Transverse colon (tissue), 4 donors: Measurements from ENCODE around the gene SLC17A8. TPM values are rescaled to one million over a fixed set of nuclear protein-coding genes. Genes with fewer than 3 reads are reported as not detected.
A peak's percentile ranks its signal among the peaks of the same experiment; 100 is the strongest.

ENCODE experiments used
- DNase-seq: peaks from one replicate; pipeline ENCODE4 v3.0.0-alpha.2; 2019
- H3K27ac ChIP-seq, 4 donors: fragments of 200-600 bp; sonication (generic); 2 replicates each; pipeline ENCODE4 v1.5.1; 2016 to 2018; ENCODE audit warnings: inconsistent platforms in 4 of 4
- H3K27me3 ChIP-seq: fragments of 200-600 bp; sonication (generic); 2 replicates; pipeline ENCODE4 v1.5.1; 2017; ENCODE audit warnings: inconsistent platforms
- H3K36me3 ChIP-seq, 4 donors: fragments of 200-600 bp; sonication (generic); 2 replicates each; pipeline ENCODE4 v1.5.1; 2017 to 2019; ENCODE audit warnings: inconsistent platforms in 4 of 4
- H3K4me1 ChIP-seq, 4 donors: fragments of 200-600 bp; sonication (generic); 2 replicates each; pipeline ENCODE4 v1.5.1; 2017 to 2020; ENCODE audit warnings: inconsistent platforms in 4 of 4
- H3K4me3 ChIP-seq, 4 donors: fragments of 200-600 bp; sonication (generic); 1 replicate in 1 of 4; 2 replicates in 3 of 4; pipeline versions ENCODE4 v1.5.1 to v1.6.1; 2017 to 2019; ENCODE audit warnings: inconsistent platforms in 4 of 4
- H3K9me3 ChIP-seq, 2 donors: fragments of 200-600 bp; sonication (generic); 2 replicates each; pipeline ENCODE4 v1.5.1; 2017 to 2019; ENCODE audit warnings: inconsistent platforms in 2 of 2
- EP300 ChIP-seq: sonication (generic); formaldehyde crosslinking; IDR thresholded peaks from one replicate; pipeline ENCODE4 v1.6.1; 2017; ENCODE audit warnings: antibody characterized with exemption, low read depth
- POLR2A ChIP-seq: fragments of 450-650 bp; IDR thresholded peaks from one replicate; pipeline ENCODE4 v1.6.1; 2016; ENCODE audit warnings: antibody characterized with exemption, mild to moderate bottlenecking, moderate library complexity
- POLR2AphosphoS5 ChIP-seq, 3 donors: sonication (generic); formaldehyde crosslinking; IDR thresholded peaks; one replicate each; pipeline ENCODE4 v1.6.1; 2016; ENCODE audit warnings: antibody characterized with exemption in 3 of 3
- WGBS, 2 donors: methylation state at CpG; one replicate each; pipeline ENCODE4 v1.1.5; 2018; ENCODE audit warnings: low coverage in 1 of 2; 5-methylcytosine and 5-hydroxymethylcytosine counted together
- in situ Hi-C, 4 donors: fragments of 200-750 bp; cut with MboI; loops; one replicate each; pipeline versions ENCODE4 v1.15.0 to v1.15.1; 2017; ENCODE audit warnings: low sequenced_read_pairs in 3 of 4, low pct_ligation_motif_present in 1 of 4, low pct_unique_long_range_greater_than_20kb in 1 of 4
- intact Hi-C: fragments of 100-400 bp; cut with DNase I; formaldehyde crosslinking; loops from one replicate; pipeline ENCODE4 v1.15.1; 2023; ENCODE audit warnings: low total_unique reads
- total RNA-seq, 4 donors: library from RNA; depleted of rRNA; stranded (reverse); fragments of >200 nt; gene quantifications; one replicate each; pipeline ENCODE4 v1.1.0, GENCODE V29; 2016
- TF ChIP-seq, protein P1 (sequence below), 5 experiments: fragments of 200-600 bp in 3 of 5; fragments of 450-650 bp in 2 of 5; sonication (generic) in 3 of 5; IDR thresholded peaks; 1 replicate in 2 of 5; 2 replicates in 3 of 5; pipeline ENCODE4 v1.5.1; 2016 to 2017; ENCODE audit warnings: antibody characterized with exemption in 5 of 5, inconsistent platforms in 3 of 5, mild to moderate bottlenecking in 2 of 5, moderate library complexity in 1 of 5

The SLC17A8 gene
- total RNA-seq, 4 donors from 2014 or later: 5.4 to 21.8 (median 7.5) TPM

DNA sequence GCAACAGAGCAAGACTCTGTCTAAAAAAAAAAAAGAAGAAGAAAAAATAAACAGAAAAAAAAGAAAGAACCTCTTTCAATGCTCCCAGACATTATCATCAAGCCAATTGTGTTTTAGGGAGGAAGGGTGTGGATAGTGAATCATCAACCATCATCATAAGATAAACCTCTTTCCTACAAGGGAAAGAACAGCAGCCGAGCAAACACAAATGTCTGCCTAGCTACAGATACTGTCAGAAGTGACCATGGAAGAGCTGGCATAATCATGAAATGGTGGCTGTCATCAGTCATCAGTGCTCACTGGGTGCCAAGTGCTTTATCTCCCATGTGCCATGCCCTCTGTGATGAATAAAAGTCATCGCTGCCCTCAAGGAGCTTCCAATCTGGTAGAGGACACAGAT is 46.6 kb downstream of the SLC17A8 start:
- Histone ChIP-seq H3K4me1 (peaks cover 0 to 38% (median 9%) of the 10 kb centered on the region in 4 donors), H3K9me3 (no peaks in the 10 kb centered on the region), H3K4me3 (no peak overlapping the region), H3K27ac (peak overlapping the region in 2 of 4 donors; percentile 32 to 38), H3K36me3 (no peaks in the 10 kb centered on the region), H3K27me3 (no peaks in the 10 kb centered on the region)
- intact Hi-C loops (no loop called here), in situ Hi-C loops (no loop called here)
- DNase-seq: no peak
- TF ChIP-seq EP300 (no peak), POLR2A (no peak), POLR2AphosphoS5 (IDR thresholded peaks at IDR 0.05) (no peak)
- TF ChIP-seq, protein P1, sequence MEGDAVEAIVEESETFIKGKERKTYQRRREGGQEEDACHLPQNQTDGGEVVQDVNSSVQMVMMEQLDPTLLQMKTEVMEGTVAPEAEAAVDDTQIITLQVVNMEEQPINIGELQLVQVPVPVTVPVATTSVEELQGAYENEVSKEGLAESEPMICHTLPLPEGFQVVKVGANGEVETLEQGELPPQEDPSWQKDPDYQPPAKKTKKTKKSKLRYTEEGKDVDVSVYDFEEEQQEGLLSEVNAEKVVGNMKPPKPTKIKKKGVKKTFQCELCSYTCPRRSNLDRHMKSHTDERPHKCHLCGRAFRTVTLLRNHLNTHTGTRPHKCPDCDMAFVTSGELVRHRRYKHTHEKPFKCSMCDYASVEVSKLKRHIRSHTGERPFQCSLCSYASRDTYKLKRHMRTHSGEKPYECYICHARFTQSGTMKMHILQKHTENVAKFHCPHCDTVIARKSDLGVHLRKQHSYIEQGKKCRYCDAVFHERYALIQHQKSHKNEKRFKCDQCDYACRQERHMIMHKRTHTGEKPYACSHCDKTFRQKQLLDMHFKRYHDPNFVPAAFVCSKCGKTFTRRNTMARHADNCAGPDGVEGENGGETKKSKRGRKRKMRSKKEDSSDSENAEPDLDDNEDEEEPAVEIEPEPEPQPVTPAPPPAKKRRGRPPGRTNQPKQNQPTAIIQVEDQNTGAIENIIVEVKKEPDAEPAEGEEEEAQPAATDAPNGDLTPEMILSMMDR (IDR thresholded peaks at IDR 0.05): no peak
- 65% methylated on average over 2 of the region's 2 CpGs; no CpG with 5 or more reads in 1 of the 2 donors for WGBS, 2 donors

DNA sequence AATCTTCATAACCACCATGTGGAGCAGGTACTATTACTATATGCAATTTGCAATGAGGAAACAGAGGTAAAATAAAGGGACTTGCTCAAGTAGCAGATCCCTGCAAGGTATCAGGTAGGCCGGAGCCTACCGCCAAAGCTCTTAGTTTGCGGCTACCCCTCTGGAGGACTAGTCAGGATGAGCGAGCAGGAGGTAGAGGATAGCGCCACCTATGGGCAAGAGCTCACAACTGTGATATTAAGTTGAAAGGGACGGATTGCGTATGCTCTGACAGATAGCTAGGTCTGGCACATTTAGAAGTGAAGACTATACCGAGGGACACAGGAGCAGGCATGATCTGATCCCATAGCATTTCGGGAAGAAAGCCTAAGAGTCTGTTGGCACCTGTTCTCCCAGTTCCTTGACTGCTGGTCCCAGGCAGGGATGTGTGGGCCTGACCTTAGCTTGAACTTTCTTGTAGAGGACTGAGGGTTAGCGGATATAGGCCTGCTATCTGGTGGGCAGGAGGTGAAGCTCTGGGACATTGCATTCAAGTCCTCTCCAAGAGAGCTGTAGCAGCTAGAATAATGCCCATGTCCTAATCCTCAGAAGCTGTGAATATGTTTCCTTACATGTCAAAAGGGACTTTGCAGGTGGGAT is 48.0 kb downstream of the SLC17A8 start:
- Histone ChIP-seq H3K4me3 (no peak overlapping the region), H3K27ac (no peak overlapping the region), H3K36me3 (no peaks in the 10 kb centered on the region), H3K4me1 (peaks cover 0 to 31% (median 5%) of the 10 kb centered on the region in 4 donors), H3K9me3 (no peaks in the 10 kb centered on the region), H3K27me3 (no peaks in the 10 kb centered on the region)
- TF ChIP-seq EP300 (no peak), POLR2AphosphoS5 (IDR thresholded peaks at IDR 0.05) (no peak)
- TF ChIP-seq, protein P1 (IDR thresholded peaks at IDR 0.05): peak in 2 of 5 experiments; percentile 13 to 15
- peak; percentile 26 for DNase-seq
- in situ Hi-C loops (no loop called here), intact Hi-C loops (no loop called here)
- WGBS, 2 donors: 76 to 82% methylated on average over 2 to 10 of the region's 10 CpGs

DNA sequence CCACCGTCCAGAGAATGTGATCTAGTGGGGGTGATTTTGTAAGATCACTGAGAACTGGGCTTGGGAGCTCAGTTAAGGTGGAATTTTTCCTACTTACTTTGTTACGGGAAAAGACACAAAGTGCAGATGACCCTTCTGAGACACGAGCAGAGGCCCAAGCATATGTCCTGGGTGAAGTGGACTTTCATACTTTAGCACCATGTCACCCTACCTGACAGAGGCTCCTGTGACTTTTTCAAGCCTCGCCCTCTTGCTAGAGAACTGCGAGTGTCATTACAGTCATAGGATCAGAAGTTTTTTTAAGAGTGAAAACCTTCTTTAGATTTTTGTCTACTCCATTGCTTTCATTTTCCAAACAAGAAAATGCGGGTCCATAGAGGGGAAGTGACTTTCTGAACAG is 56.1 kb downstream of the SLC17A8 start:
- Histone ChIP-seq H3K4me1 (no peaks in the 10 kb centered on the region), H3K27me3 (no peaks in the 10 kb centered on the region), H3K27ac (no peak overlapping the region), H3K4me3 (no peak overlapping the region), H3K9me3 (no peaks in the 10 kb centered on the region), H3K36me3 (no peaks in the 10 kb centered on the region)
- intact Hi-C loops (no loop called here), in situ Hi-C loops (no loop called here)
- DNase-seq: no peak
- WGBS, 2 donors: 67 to 87% methylated on average over 3 to 6 of the region's 6 CpGs
- TF ChIP-seq, protein P1 (IDR thresholded peaks at IDR 0.05): no peak

DNA sequence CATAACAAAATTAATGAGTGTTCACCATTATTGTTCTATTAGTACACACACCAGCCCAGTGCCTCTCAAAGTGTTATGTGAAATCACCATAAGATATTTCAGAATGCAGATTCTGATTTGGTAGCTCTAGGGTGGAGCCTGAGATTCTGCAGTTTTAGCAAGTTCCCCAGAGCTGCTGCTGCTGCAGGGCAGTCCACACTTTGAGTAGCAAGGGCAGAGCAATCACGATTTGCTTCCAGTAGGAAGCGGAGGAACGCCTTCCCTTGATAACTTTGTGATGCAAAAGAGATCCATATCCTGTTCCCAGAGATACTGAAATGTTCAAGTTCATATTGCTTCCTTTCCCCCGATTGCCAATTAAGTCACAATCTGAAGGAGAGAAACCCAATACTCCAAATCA is 57.9 kb downstream of the SLC17A8 start:
- Histone ChIP-seq H3K9me3 (no peaks in the 10 kb centered on the region), H3K27ac (no peak overlapping the region), H3K36me3 (no peaks in the 10 kb centered on the region), H3K27me3 (no peaks in the 10 kb centered on the region), H3K4me3 (no peak overlapping the region), H3K4me1 (no peaks in the 10 kb centered on the region)
- in situ Hi-C loops (no loop called here), intact Hi-C loops (no loop called here)
- TF ChIP-seq, protein P1 (IDR thresholded peaks at IDR 0.05): no peak
- TF ChIP-seq POLR2A (no peak), EP300 (no peak), POLR2AphosphoS5 (IDR thresholded peaks at IDR 0.05) (no peak)
- 74 to 100% methylated on average over 3 to 4 of the region's 4 CpGs for WGBS, 2 donors
- DNase-seq: no peak
